H9 (cell line): ENCODE measurements around the gene ANK3. TPM values are rescaled to one million over a fixed set of nuclear protein-coding genes. Genes with fewer than 3 reads are reported as not detected.

Experiments
- DNase-seq: peaks from one replicate; pipeline ENCODE4 v3.0.0-alpha.2; 2017
- H2AFZ ChIP-seq: one replicate; pipeline ENCODE4 v1.6.1; 2013; ENCODE audit warnings: mild to moderate bottlenecking, low read length, control low read depth, moderate library complexity
- H2AK5ac ChIP-seq: 2 replicates; pipeline ENCODE4 v1.6.1; 2013; ENCODE audit warnings: low read length, control low read depth, mixed read lengths; ENCODE audit not compliant: insufficient read length
- H2BK120ac ChIP-seq: one replicate; pipeline ENCODE4 v1.6.1; 2013; ENCODE audit warnings: low read depth, mild to moderate bottlenecking, low read length, control low read depth, inconsistent platforms; ENCODE audit not compliant: poor library complexity, severe bottlenecking
- H2BK12ac ChIP-seq: 2 replicates; pipeline ENCODE4 v1.6.1; 2013; ENCODE audit warnings: low read length, control low read depth, mixed read lengths, low read depth; ENCODE audit not compliant: insufficient read length
- H2BK15ac ChIP-seq: 2 replicates; pipeline ENCODE4 v1.6.1; 2013; ENCODE audit warnings: low read depth, low read length, control low read depth
- H2BK20ac ChIP-seq: one replicate; pipeline ENCODE4 v1.6.1; 2013; ENCODE audit warnings: low read depth, mild to moderate bottlenecking, low read length, control low read depth, inconsistent platforms; ENCODE audit not compliant: poor library complexity, severe bottlenecking
- H2BK5ac ChIP-seq: 2 replicates; pipeline ENCODE4 v1.6.1; 2013; ENCODE audit warnings: low read length, control low read depth, mixed read lengths; ENCODE audit not compliant: insufficient read length
- H3K14ac ChIP-seq: 2 replicates; pipeline ENCODE4 v1.6.1; 2013; ENCODE audit warnings: low read length, control low read depth; ENCODE audit not compliant: insufficient read depth
- H3K18ac ChIP-seq: 2 replicates; pipeline ENCODE4 v1.6.1; 2013; ENCODE audit warnings: low read depth, mild to moderate bottlenecking, mixed read lengths, low read length, control low read depth; ENCODE audit not compliant: insufficient read length
- H3K23ac ChIP-seq: 2 replicates; pipeline ENCODE4 v1.6.1; 2013; ENCODE audit warnings: low read length, control low read depth, mixed read lengths, low read depth; ENCODE audit not compliant: insufficient read length
- H3K23me2 ChIP-seq: 2 replicates; pipeline ENCODE4 v1.6.1; 2013; ENCODE audit warnings: low read depth, mild to moderate bottlenecking, mixed read lengths, low read length, control low read depth; ENCODE audit not compliant: insufficient read length, poor library complexity, severe bottlenecking
- H3K27ac ChIP-seq: 2 replicates; pipeline ENCODE4 v1.5.1; 2013; ENCODE audit warnings: low read length, control low read depth, mixed read lengths, low read depth; ENCODE audit not compliant: insufficient read length
- H3K27me3 ChIP-seq: 2 replicates; pipeline ENCODE4 v1.6.1; 2013; ENCODE audit warnings: low read length, control low read depth, inconsistent platforms; ENCODE audit not compliant: insufficient read depth
- H3K4ac ChIP-seq: 2 replicates; pipeline ENCODE4 v1.6.1; 2013; ENCODE audit warnings: low read depth, mild to moderate bottlenecking, control low read depth, inconsistent platforms, low read length, moderate library complexity
- H3K4me1 ChIP-seq: 2 replicates; pipeline ENCODE4 v1.6.1; 2013; ENCODE audit warnings: low read length, control low read depth, inconsistent platforms; ENCODE audit not compliant: insufficient read depth
- H3K4me2 ChIP-seq: 2 replicates; pipeline ENCODE4 v1.6.1; 2013; ENCODE audit warnings: low read length, control low read depth, mixed read lengths; ENCODE audit not compliant: insufficient read length, insufficient read depth
- H3K56ac ChIP-seq: 2 replicates; pipeline ENCODE4 v1.6.1; 2013; ENCODE audit warnings: low read depth, mild to moderate bottlenecking, mixed read lengths, low read length, control low read depth; ENCODE audit not compliant: insufficient read length
- H3K79me1 ChIP-seq: 2 replicates; pipeline ENCODE4 v1.6.1; 2013; ENCODE audit warnings: low read depth, mild to moderate bottlenecking, moderate library complexity, low read length, control low read depth, inconsistent platforms; ENCODE audit not compliant: insufficient read depth, poor library complexity, severe bottlenecking
- H3K79me2 ChIP-seq: 2 replicates; pipeline ENCODE4 v1.6.1; 2013; ENCODE audit warnings: low read length, control low read depth, inconsistent platforms; ENCODE audit not compliant: insufficient read depth
- H3K9ac ChIP-seq: 2 replicates; pipeline ENCODE4 v1.6.1; 2013; ENCODE audit warnings: low read length, control low read depth, mixed read lengths; ENCODE audit not compliant: insufficient read length; ENCODE audit errors: extremely low read depth
- H3K9me3 ChIP-seq: one replicate; pipeline ENCODE4 v1.6.1; 2013; ENCODE audit warnings: low read depth, low read length, inconsistent platforms; ENCODE audit not compliant: control insufficient read depth
- H3T11ph ChIP-seq: one replicate; pipeline ENCODE4 v1.6.1; 2013; ENCODE audit warnings: mild to moderate bottlenecking, low read length, control low read depth, inconsistent platforms
- H4K20me1 ChIP-seq: one replicate; pipeline ENCODE4 v1.6.1; 2013; ENCODE audit not compliant: control insufficient read depth, insufficient read length, insufficient read depth
- H4K5ac ChIP-seq: 2 replicates; pipeline ENCODE4 v1.6.1; 2013; ENCODE audit warnings: low read depth, mild to moderate bottlenecking, mixed read lengths, low read length, control low read depth; ENCODE audit not compliant: insufficient read length
- H4K8ac ChIP-seq: replicated peaks from 2 replicates; pipeline ENCODE4 v1.6.1; 2013; ENCODE audit warnings: low read length, control low read depth, mixed read lengths, low read depth; ENCODE audit not compliant: insufficient read length
- H4K91ac ChIP-seq: 2 replicates; pipeline ENCODE4 v1.6.1; 2013; ENCODE audit warnings: low read depth, mild to moderate bottlenecking, moderate library complexity, mixed read lengths, low read length, control low read depth; ENCODE audit not compliant: insufficient read length
- H3K27ac Mint-ChIP-seq, 3 experiments: 2 replicates in 2 of 3; 3 replicates in 1 of 3; pipeline ENCODE4 v1.8.0; 2020 to 2021; ENCODE audit warnings: mixed read lengths in 3 of 3, mild to moderate bottlenecking in 1 of 3, moderate library complexity in 1 of 3
- H3K27me3 Mint-ChIP-seq: 2 replicates; pipeline ENCODE4 v1.8.0; 2021; ENCODE audit warnings: low read depth, mild to moderate bottlenecking, moderate library complexity, mixed read lengths
- H3K36me3 Mint-ChIP-seq, 3 experiments: 2 replicates in 2 of 3; 3 replicates in 1 of 3; pipeline ENCODE4 v1.8.0; 2020 to 2021; ENCODE audit warnings: low read depth in 3 of 3, mixed read lengths in 3 of 3; ENCODE audit not compliant: insufficient read depth in 1 of 3
- H3K4me1 Mint-ChIP-seq, 2 experiments: 2 replicates each; pipeline ENCODE4 v1.8.0; 2020; ENCODE audit warnings: mixed read lengths in 2 of 2
- H3K4me3 Mint-ChIP-seq, 2 experiments: 2 replicates in 1 of 2; 3 replicates in 1 of 2; pipeline ENCODE4 v1.8.0; 2020 to 2021; ENCODE audit warnings: mild to moderate bottlenecking in 2 of 2, mixed read lengths in 2 of 2, moderate library complexity in 1 of 2
- H3K9me3 Mint-ChIP-seq, 2 experiments: 2 replicates in 1 of 2; 3 replicates in 1 of 2; pipeline ENCODE4 v1.8.0; 2020; ENCODE audit warnings: mild to moderate bottlenecking in 2 of 2, mixed read lengths in 2 of 2, moderate library complexity in 1 of 2
- CTCF ChIP-seq: fragments of 200-600 bp; sonication (generic); conservative IDR thresholded peaks from 3 replicates; pipeline ENCODE4 v1.8.0; 2021; ENCODE audit warnings: antibody characterized with exemption, mild to moderate bottlenecking
- WGBS: extraction: QIAGEN DNeasy Blood & Tissue Kit; methylation state at CpG from one replicate; pipeline ENCODE4 v1.1.7; 2013; ENCODE audit warnings: missing lambda C conversion rate, low lambda C conversion rate, mixed read lengths; ENCODE audit not compliant: insufficient read length; ENCODE audit errors: extremely low coverage; 5-methylcytosine and 5-hydroxymethylcytosine counted together
- total RNA-seq: library from RNA; stranded (reverse); gene quantifications from 2 replicates; pipeline ENCODE4 v1.2.1, GENCODE V29; 2021

ANK3 gene
- total RNA-seq, 1 experiment from 2014 or later, result 59.6 TPM

GRCh38 chr10:60338786-60339185 is 50.9 kb downstream of the ANK3 start:
- Mint-ChIP-seq H3K4me3 (peak overlapping the region in 1 of 2 experiments; percentile 47; a peak in 2 of 5 replicates), H3K36me3 (no peaks in the 10 kb centered on the region)

More at GRCh38 chr10:60338786-60339185, 50.9 kb downstream of the ANK3 start:
- Histone ChIP-seq H3K4ac (no peak overlapping the region), H4K8ac (no peak overlapping the region), H3K27me3 (no peaks in the 10 kb centered on the region), H3K23me2 (no peaks in the 10 kb centered on the region), H3K4me1 (peaks cover 2% of the 10 kb centered on the region; the same call in 1 of the 2 replicates), H3K79me2 (no peaks in the 10 kb centered on the region), H4K5ac (no peak overlapping the region), H4K20me1 (no peaks in the 10 kb centered on the region), H2BK12ac (no peak overlapping the region), H3K9me3 (no peaks in the 10 kb centered on the region), H3K9ac (no peak overlapping the region), H3K14ac (no peak overlapping the region), H3K27ac (no peak overlapping the region), H3K79me1 (no peaks in the 10 kb centered on the region), H2AFZ (no peak overlapping the region), H3K56ac (no peak overlapping the region), H4K91ac (no peak overlapping the region), H2BK120ac (no peak overlapping the region), H2BK20ac (no peak overlapping the region), H3K23ac (no peak overlapping the region), H2BK5ac (no peak overlapping the region), H3K18ac (no peak overlapping the region), H3T11ph (no peak overlapping the region), H2BK15ac (no peak overlapping the region), H2AK5ac (no peak overlapping the region), H3K4me2 (no peak overlapping the region)
- no peak for TF ChIP-seq CTCF
- no peak for DNase-seq
- Mint-ChIP-seq H3K27ac (peak overlapping the region in 2 of 3 experiments; percentile 13 to 47; a peak in 5 of 7 replicates), H3K4me1 (peaks cover 47 to 52% of the 10 kb centered on the region in 2 experiments), H3K27me3 (no peaks in the 10 kb centered on the region), H3K9me3 (no peaks in the 10 kb centered on the region)
- no CpG with 5 or more reads among the region's 2 CpGs for WGBS
